GM12801 (cell line): Measurements from ENCODE around the gene INHBC.

ENCODE experiments used
- CTCF ChIP-seq: IDR thresholded peaks from one replicate; pipeline ENCODE4 v1.5.1; 2011; ENCODE audit warnings: control low read depth; ENCODE audit not compliant: insufficient read length; ENCODE audit errors: extremely low read depth

INHBC gene

GRCh38 chr12:57460468-57460784, 25.8 kb downstream of the INHBC start:
- TF ChIP-seq CTCF, result no peak

- no peak for TF ChIP-seq CTCF
Measured at GRCh38 chr12:57460841-57461275, 26.3 kb downstream of the INHBC start.

DNA sequence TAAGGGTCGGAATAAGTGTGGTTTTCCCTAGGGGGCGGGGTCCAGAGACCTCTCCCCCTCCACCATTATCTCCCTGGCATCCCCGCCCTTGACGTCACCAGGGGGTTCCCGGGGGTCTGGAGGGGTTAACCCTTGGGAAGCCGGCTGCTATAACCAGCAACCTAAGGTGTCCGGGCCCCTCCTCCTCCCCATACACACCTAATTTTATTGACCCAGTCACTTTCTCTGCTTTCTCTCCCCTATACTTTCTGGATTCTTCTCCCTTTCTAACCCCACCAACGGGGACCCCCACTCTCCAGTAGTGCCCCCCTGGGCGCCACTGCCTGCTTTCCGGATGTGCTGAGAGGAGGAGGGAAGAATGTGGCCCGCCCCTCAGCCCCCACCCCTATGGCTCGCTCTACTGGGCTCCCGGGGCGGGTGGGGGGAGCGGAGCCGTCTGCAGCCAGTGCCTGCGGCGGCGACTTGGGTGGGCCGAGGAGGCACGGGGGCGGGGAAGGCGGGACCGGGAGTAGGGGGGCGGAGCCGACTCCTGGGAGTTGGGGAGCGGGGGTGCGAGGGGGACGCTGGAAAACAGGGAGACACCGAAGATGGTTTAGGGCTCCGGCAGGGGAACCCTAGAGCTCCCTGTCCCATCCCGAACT, 26.8 kb downstream of the INHBC start:
- no peak for TF ChIP-seq CTCF

DNA sequence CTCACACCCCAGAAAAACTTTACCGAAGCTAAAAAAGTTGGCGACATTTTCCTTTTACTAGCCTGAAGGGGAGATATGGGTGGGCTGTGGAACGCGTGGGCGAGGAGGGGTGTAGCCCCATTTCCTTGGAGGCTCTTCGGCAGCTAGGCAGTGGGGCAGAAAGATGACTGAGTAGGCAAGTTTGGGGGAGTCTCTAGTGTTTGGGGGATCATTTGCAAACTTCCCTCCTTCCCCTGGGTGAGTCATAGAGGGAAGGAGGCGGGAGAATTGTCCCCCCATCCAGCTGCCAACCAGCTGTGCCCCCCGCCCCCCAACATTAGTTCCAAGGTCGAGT, 27.3 kb downstream of the INHBC start:
- no peak for TF ChIP-seq CTCF

DNA sequence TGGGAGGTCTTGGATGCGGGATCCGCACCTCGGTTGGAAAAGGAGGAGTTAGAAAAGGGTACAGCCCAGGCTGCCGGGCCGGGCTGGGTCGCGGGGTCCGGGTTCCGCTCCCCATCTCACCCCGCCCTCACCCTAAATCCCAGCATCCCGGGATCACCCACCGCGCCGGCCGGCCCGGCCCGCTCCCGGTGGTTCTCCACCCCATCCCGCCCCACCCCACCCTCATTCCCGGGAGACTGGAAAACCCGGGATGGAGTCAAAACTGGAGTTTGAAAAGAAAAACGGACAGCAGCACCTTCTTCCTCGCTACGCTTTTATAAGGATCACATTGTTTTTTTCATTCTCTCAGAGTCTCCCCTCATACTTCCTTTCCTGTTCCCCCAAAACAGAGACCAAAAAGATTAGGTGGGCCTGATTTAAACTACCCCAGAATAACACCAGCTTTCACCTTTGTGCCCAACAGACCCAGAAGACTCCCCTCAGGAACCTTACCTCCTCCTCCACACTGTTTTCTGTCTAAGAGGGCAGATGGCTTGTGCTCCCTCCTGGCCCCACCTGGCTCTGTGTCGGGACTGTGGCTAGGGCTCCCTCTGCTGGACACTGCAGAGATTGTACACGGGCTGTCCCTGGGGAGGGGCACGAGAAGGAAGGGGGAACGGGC, 27.8 kb downstream of the INHBC start:
- peak; percentile 59 for TF ChIP-seq CTCF

- TF ChIP-seq CTCF, result no peak
Measured at GRCh38 chr12:57462912-57463253, 28.3 kb downstream of the INHBC start.

DNA sequence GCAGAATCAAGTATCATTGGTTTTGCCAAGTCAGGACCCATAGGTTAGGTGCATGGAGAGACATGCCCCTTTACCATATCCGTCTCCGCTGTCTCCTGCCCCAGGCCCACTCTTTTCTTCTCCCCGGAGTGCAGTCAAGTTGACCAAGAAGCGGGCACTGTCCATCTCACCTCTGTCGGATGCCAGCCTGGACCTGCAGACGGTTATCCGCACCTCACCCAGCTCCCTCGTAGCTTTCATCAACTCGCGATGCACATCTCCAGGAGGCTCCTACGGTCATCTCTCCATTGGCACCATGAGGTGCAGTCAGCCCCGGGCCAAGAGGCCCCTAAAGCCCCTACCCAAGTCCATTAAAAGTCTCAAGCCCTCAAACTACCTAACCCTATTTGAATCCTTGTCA, 30.0 kb downstream of the INHBC start:
- TF ChIP-seq CTCF, result no peak
